HG03378 (cell line): ENCODE measurements around the gene FAM177A1.
A peak's percentile ranks its signal among the peaks of the same experiment; 100 is the strongest.
"Not testable (repeated sequence)": the region's sequence is repeated elsewhere in the genome, so short reads cannot be mapped to it uniquely, and the experiment has no call there.

Source experiments
- ATAC-seq: cut with Tn5 transposase; IDR thresholded peaks from one replicate; pipeline ENCODE4 v1.9.1; 2021; ENCODE audit warnings: mild to moderate bottlenecking, moderate library complexity; ENCODE audit not compliant: unreplicated experiment

FAM177A1 gene

DNA sequence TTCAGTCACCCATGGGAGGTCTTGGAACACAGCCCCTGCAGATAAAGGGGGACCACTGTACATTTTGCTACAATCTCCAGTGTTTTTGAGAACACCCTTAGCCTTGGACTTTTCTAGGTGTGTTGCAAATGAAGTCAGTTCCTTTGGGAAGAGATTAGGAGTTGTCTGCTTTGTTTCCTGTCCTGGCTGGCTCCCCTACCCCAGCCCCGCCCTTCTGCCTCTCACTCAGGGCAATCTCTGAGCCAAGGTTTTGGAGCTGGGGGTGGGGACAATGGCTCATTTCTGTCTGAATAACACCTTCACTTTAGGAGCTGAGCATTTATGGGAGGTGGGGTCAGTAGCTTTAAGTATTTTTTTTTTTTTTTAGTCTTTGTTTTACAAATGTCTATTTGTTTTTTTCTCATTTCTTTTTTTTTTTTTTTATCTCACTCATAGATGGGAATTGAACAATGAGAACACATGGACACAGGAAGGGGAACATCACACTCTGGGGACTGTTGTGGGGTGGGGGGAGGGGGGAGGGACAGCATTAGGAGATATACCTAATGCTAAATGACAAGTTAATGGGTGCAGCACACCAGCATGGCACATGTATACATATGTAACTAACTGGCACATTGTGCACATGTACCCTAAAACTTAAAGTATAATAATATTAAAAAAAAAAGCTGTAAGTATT lies 15.2 kb downstream of the FAM177A1 start:
- not testable (repeated sequence) for ATAC-seq

DNA sequence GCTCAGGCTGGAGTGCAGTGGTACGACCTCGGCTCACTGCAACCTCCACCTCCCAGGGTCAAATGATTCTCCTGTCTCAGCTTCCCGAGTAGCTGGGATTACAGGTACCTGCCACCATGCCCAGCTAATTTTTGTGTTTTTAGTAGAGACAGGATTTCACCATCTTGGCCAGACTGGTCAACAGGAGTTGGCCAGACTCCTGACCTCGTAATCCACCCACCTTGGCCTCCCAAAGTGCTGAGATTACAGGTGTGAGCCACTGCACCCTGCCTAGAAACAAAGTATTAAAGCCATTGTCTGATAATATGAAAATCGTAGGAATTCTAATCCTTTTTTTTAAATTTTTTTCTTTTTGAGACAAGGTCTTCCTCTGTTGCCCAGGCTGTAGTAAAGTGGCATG lies 19.7 kb downstream of the FAM177A1 start:
- ATAC-seq: not testable (repeated sequence)

DNA sequence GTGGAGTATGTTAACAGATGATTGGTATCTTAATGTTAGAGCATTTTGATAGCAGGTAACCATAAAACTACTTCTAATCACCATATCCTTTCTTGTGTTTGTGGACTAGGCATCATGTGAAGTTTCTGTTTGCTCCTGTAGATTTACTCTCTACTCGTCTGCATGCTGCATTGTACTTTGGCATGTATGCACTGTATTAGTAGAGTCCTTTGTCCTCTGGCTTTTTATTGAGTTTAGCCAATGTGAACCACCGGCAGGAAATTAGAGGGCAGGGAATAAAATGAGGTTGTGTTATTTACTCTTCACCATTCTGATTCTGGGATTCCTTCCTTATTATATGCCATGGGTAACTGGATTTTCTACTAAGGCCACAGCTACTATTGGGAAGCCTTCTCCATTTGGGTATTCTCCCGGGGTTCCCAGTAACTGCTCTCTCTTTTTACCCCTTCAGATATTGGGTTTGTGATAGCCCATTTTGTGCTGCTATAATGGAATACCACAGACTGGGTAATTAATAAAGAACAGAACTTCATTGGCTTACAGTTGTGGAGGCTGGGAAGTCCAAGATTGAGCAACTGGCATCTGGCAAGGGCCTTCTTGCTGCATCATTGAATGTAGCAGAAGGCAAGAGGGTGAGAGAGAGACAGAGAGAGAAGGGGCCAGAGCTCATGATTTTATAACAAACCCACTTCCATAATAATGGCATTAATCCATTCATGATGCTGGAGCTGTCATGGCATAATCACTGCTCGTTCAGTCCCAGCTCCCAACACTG lies 22.4 kb downstream of the FAM177A1 start:
- no peak for ATAC-seq

DNA sequence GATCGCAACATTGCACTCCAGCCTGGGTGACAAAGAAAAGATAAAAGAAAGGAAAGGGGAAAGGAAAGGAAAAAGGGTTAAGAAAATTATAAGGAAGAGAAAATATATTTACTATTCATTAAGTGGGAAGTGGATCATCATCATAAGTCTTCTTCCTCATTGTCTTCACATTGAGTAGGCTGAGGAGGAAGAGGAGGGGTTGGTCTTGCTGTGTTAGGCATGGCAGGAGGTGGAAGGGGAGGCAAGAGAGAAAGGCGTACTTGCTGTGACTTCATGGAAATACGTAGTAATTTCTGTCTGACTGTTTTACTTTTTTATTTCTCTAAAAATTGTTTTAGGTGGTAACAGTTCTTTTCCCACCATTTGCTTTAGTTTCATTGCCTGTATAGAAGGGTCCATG lies 26.2 kb downstream of the FAM177A1 start:
- no peak for ATAC-seq

DNA sequence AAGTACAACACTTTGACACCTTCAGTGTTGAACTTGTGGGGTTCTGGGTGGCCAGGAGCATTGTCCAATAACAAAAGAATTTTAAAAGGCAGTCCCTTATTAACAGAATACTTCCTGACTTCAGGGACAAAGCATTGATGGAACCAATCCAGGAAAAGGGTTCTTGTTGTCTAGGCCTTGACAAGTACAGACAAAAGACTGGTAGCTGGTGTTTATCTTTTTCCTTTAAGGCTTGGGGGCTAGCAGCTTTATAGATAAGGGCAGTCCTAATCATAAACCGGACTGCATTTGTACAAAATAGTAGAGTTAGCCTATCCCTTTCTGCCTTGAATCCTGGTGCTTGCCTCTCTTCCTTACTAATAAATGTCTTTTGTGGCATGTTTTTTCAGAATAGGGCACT lies 27.4 kb downstream of the FAM177A1 start:
- no peak for ATAC-seq

DNA sequence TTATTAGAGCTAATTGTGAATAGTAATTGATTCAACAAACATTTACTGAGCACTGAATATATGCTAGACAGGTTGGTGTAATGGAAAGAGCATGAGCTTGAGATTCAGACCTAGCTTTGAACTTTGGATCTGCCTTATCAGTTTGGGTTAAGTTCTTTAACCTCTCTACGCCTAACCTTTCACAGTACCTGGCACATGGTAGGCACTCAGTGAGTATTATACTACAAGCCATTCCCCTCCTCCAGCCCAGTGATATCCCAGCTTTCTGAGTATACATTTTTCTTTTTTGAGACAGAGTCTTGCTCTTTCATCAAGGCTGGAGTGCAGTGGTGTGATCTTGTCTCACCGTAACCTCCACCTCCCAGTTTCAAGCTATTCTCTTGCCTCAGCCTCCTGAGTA lies 32.0 kb downstream of the FAM177A1 start:
- no peak for ATAC-seq

DNA sequence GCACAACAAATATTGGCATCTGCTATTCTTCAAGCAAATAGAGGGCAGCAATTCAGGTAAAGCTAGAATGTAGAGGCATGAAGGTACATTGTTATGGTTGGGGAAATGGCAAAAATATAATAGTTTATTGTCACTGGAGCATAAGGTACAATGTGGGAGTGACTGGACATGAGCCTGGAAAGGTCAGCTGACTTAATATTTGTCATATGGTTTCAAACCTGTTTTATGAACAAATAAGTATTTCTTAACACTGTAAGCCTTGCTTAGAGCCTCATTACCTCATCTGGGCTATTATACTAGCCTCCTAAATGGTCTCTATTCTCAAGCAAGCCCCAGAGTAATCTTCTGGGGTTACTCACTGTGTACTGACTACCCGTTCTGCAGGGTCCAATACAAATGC lies 33.7 kb downstream of the FAM177A1 start:
- ATAC-seq: no peak

DNA sequence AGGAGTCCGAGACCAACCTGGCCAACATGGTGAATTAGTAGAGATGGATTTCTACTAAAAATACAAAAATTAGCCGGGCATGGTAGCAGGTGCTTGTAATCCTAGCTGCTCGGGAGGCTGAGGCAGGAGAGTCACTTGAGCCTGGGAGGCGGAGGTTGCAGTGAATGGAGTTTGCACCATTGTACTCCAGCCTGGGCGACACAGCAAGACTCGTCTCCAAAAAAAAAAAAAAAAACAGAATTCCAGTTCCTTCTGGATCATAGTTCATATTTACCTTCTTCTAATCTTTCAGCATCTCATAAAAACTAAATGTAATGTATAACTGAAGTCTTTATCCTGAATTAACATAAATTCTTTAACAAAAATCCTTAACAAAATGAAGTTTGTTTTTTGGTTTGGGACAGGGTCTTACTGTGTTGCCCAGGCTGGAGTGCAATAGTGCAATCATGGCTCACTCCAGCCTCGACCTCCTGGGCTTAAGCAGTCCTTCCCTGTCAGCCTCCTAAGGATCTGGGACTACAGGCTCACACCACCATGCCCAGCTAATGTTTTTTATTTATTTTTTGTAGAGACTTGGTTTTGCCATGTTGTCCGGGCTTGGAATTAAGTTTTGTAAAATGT lies 37.6 kb downstream of the FAM177A1 start:
- ATAC-seq: no peak

DNA sequence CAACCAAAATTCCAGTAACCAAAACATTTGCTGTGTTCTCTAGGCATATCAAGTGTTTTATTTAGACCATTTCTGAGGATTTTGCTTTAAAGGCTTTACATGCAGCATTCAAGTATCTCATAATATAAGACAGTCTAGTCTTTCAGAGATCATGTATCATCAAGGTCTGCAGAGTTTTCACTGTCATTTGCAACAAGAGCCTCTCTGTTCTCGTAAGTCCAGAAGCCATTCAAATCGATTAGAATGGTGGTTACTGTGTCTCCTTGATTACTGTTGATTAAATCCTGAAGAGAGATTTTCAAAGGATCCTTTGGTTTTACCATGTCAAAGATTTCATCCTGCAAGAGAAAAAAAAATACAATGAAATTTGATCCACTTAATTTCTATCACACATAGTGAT lies 39.4 kb downstream of the FAM177A1 start:
- ATAC-seq: no peak

DNA sequence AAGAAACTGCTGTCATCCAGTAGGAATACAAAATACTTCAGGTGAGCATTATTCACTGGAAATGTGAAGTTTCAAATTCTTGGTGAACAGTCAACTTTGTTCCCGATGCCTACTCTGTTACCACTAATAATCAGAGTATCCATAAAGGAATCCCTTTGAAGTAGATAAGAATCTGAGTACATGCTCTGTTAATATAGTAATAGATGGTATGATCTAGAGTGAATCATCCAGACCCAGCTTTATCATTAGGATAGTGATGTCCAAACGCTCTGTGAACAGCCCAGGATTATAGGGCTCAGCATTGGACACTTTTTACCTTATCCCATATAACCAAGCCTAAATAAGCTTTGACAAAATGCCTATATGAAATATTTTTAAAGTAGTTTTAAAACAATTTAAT lies 42.4 kb downstream of the FAM177A1 start:
- ATAC-seq: no peak

DNA sequence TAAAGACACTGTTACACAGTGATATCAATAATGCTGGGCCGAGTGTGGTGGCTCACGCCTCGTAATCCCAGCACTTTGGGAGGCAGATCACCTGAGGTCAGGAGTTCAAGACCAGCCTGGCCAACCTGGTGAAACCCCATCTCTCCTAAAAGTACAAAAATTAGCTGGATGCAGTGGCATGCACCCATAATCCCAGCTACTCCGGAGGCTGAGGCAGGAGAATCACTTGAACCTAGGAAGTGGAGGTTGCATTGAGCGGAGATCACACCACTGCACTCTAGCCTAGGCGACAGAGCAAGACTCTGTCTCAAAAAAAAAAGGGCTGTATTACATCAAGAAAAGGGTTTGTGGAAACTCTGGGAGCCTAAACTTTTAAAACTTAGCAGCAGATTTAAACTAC lies 48.6 kb downstream of the FAM177A1 start:
- not testable (repeated sequence) for ATAC-seq

DNA sequence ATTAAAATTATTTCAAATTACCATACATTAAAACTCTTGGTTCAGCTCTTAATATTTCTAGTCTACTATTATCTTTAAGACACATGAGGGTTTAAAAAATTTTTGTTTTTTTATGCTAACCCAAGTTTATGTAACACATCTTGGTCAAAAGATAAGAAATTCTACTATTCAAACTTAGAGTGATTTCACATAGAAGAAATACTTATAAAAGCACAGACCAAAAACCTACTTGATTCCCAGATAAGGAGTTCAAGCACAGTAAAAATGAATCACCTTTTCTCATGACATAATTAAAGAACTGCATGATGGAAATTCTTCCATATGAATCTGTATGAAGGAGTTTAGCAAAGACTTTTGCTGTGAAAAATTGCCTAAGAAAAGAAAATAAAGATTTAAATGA lies 61.8 kb downstream of the FAM177A1 start:
- no peak for ATAC-seq

DNA sequence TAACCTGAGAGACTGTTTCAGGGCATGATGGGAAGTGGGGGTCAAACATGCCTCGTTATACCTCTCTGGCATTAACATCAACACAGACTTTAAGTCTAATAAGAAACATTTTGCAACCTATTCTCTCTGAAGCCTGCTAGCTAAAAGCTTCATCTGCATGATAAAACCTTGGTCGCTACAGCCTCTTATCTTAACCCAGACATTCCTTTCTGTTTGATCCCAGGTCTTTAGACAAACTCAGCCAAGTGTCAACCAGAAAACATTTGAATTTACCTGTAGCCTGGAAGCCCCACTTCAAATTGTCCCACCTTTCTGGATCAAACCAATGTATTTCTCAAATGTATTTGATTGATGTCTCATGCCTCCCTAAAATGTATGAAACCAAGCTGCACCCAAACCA lies 66.6 kb downstream of the FAM177A1 start:
- no peak for ATAC-seq

DNA sequence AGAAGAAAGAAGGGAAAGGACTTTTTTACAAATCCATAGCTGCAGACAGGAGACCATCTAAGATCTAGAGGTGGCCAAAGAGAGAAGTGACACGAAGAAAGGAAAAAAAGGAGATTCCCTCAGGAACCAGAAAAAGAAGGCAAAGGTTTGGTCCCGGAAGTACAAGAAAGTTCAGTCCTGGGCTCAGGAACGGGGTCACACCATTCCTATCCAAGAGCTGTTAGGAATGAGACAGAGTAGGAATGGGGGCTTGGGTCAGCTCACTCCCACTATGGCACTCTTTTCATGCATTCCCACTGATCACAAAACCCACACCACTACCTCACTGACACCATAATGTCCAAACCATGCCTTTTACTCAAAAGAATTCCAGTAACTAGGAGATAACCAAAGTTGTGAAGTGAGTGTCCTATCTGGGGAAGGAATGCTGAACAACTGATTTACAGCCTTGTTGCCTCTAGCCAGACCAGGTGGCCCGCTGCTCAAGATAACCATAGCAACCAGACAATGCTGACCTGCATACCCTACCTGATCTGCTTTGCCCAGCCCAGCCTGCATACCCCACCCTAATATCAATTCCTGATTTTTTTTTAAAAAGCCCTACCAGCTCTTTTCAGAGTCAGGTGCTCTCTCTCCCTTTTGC lies 67.4 kb downstream of the FAM177A1 start:
- ATAC-seq: no peak

DNA sequence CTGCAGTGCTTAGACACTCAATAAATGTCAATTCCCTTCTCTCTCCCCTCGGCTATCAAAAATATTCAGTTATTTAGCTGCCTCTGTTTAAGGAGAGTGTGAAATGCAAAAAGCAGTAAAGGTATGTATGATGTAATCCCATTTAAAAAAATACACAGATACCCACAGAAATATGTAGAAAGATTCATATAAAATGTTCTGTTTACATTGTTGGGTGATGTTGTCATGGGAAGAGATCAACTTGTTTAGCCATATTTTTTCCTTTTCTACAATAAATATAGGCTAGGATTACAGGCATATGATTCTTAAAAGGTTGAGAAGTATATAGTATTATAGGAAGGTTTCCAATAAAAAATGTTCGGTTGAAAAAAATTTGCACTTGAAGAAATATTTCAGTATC lies 68.0 kb downstream of the FAM177A1 start:
- ATAC-seq: no peak

DNA sequence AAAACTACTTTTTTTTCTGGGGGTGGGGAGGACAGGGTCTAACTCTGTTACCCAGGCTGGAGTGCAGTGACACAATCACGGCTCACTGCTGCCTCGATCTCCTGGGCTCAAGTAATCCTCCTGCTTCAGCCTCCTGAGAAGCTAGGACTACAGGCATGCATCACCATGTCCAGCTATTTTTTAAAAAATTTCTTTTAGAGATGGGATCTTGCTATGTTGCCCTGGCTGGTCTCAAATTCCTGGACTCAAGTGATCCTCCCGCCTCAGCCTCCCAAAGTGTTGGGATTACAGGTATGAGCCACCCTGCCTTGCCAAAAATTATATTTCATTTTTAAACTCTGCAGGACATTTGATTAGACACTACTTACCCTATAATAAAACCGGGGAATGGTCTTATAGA lies 70.2 kb downstream of the FAM177A1 start:
- no peak for ATAC-seq

DNA sequence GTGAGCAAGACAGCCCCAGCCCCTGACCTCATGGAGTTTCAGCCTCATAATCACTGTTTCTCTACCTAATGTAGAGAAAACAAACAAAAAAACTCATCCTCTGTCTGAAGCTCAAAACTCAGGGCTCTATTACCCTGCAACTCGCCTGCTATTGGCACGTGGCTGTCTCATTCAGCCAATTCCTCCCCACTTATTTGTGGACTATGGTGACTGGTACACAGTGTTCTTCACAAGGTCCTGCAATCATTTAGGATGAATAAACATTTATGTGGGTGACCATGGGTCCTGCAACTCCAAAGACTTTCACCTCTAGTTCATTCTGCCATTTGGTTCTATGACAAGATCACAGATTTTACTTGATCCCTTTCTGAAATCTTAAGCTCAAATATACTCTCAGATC lies 71.0 kb downstream of the FAM177A1 start:
- ATAC-seq: no peak

DNA sequence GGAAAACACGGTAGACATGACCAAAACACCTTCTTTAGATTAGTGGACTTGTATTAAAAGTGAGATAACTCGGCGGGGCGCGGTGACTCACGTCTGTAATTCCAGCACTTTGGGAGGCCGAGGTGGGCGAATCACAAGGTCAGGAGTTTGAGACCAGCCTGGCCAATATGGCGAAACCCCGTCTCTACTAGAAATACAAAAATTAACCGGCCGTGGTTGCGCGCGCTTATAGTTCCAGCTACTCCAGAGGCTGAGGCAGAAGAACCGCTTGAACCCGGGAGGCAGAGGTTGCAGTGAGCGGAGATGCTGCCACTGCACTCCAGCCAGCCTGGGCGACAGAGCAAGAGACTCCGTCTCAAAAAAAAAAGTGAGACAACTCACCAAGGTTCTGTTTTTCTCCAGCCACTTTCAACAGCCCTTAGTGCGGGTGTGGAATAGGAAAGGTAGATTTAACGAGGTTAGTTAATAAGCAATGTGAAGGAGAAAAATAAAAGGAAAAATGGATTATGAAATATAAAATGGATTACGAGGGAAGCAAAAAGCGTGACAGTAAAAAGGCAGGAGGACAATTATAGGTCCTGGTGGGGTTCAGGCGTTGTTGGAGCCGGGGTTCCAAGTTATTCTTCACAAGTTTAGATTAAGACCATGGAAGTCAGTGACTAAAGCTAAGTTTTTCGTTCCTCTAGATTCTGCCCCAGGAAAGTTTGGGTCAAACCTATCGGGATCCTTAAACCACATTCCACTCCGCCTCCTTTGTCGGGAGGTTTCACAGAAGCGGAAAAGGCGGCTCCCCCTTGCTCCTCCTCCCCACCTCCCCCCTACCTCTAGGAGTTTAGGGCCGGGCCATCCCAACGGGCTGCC lies 75.2 kb downstream of the FAM177A1 start:
- ATAC-seq: no peak

DNA sequence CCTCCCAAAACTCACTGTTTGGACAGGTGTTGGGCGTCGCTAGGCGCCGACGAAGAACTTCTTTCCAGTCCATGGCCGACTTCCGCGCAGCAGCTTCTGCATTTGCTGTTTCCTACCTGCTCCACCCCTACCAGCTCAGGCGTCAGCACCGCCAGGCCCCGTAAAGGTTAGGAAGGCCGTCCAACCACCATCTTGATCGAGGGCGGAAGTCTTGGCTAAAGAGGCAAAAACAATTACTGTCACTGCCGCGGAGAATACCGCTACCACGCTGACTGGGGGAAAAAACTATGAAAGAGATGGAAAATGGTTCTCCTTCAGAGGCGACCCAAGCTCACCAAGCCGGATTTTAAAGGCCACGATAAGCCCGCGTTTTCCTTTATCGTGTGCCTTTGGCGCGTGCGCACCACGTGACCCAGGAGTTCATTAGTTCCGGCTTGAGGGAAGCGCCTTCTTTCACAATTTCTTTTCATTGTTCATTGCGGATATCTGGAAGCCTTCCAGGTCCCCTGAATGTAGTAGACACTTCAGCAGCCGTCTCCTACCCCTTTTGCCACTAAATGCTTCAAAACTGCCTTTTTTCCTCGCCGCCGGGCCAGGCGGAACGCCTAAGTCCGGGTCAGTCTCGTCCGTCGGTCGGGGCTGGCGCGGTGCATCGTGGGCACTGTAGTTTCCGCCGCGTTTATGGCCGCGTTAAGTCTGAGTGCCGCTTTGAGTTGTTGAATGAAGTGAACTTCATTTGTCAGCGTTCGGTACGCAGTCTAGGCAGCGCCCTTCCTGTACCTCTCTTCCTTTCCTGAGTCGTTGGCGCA lies 76.0 kb downstream of the FAM177A1 start, which contains the start of the genes PPP2R3C and PRORP:
Gene PPP2R3C, minus strand, starts transcription at position 104 of the 809 bp plus-strand sequence. Its CDS starts 31 bp downstream, at position 73.
Gene PRORP, plus strand, starts transcription at position 666 of the 809 bp plus-strand sequence. CDS start 694 bp downstream, outside the sequence.
- ATAC-seq: peak; percentile 79
